NB4 (cell line): ENCODE measurements around the gene UBE2J2.

ENCODE experiments used
- DNase-seq: peaks from one replicate; pipeline ENCODE4 v3.0.0; 2010; ENCODE audit warnings: low read depth
- H3K4me3 ChIP-seq: one replicate; pipeline ENCODE4 v1.5.1; 2011; ENCODE audit warnings: mild to moderate bottlenecking, low read depth, low read length, moderate library complexity
- MYC ChIP-seq: IDR thresholded peaks from 2 replicates; pipeline ENCODE4 v1.6.1; 2011; ENCODE audit warnings: low read depth, low read length
- POLR2A ChIP-seq: IDR thresholded peaks from 2 replicates; pipeline ENCODE4 v1.6.1; 2011; ENCODE audit warnings: mild to moderate bottlenecking; ENCODE audit not compliant: insufficient read length; ENCODE audit errors: extremely low read depth
- TF ChIP-seq, protein P1 (sequence below): IDR thresholded peaks from 2 replicates; pipeline ENCODE4 v1.6.1; 2011; ENCODE audit warnings: low read depth, low read length
- TF ChIP-seq, protein P2 (sequence below): IDR thresholded peaks from one replicate; pipeline ENCODE4 v1.5.1; 2012; ENCODE audit warnings: low read depth, low read length

UBE2J2 gene

GRCh38 chr1:1204425-1204920, 69.2 kb downstream of the UBE2J2 start:
- DNase-seq: no peak
- H3K4me3 ChIP-seq: no peak overlapping the region
- TF ChIP-seq MYC: no peak
- TF ChIP-seq, protein P1, sequence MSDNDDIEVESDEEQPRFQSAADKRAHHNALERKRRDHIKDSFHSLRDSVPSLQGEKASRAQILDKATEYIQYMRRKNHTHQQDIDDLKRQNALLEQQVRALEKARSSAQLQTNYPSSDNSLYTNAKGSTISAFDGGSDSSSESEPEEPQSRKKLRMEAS: no peak
- no peak for TF ChIP-seq POLR2A
- TF ChIP-seq, protein P2, sequence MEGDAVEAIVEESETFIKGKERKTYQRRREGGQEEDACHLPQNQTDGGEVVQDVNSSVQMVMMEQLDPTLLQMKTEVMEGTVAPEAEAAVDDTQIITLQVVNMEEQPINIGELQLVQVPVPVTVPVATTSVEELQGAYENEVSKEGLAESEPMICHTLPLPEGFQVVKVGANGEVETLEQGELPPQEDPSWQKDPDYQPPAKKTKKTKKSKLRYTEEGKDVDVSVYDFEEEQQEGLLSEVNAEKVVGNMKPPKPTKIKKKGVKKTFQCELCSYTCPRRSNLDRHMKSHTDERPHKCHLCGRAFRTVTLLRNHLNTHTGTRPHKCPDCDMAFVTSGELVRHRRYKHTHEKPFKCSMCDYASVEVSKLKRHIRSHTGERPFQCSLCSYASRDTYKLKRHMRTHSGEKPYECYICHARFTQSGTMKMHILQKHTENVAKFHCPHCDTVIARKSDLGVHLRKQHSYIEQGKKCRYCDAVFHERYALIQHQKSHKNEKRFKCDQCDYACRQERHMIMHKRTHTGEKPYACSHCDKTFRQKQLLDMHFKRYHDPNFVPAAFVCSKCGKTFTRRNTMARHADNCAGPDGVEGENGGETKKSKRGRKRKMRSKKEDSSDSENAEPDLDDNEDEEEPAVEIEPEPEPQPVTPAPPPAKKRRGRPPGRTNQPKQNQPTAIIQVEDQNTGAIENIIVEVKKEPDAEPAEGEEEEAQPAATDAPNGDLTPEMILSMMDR: no peak
